ENCODE results near the gene CHST8.

CHST8 gene

DNA sequence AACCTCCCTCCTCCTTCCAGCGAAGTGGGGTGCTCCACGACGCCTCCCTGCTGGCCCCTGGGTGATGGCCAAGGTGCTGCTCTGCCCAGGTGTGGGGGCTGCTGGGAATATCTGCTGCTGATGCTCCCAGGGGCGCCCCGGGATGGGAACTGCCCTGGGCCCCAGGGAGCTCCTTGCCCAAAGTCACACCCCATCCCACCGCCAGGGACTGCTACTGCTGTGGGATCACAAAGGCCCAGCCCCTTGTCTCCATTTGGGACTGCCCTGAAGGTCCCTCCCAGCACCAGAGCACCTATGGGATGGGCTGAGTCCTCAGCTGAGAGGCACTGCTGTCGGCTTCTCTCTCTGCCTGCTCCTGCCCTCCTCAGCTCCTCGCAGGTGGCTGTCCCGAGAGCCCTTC lies 19.0 kb downstream of the CHST8 start:
- no peak overlapping the region for H3K4me3 ChIP-seq (ENCODE audit: severe bottlenecking)
- H3K36me3 ChIP-seq (ENCODE audit: low read depth): no peaks in the 10 kb centered on the region
- H3K9me3 ChIP-seq (ENCODE audit: severe bottlenecking): no peaks in the 10 kb centered on the region
- TF ChIP-seq, protein P1, sequence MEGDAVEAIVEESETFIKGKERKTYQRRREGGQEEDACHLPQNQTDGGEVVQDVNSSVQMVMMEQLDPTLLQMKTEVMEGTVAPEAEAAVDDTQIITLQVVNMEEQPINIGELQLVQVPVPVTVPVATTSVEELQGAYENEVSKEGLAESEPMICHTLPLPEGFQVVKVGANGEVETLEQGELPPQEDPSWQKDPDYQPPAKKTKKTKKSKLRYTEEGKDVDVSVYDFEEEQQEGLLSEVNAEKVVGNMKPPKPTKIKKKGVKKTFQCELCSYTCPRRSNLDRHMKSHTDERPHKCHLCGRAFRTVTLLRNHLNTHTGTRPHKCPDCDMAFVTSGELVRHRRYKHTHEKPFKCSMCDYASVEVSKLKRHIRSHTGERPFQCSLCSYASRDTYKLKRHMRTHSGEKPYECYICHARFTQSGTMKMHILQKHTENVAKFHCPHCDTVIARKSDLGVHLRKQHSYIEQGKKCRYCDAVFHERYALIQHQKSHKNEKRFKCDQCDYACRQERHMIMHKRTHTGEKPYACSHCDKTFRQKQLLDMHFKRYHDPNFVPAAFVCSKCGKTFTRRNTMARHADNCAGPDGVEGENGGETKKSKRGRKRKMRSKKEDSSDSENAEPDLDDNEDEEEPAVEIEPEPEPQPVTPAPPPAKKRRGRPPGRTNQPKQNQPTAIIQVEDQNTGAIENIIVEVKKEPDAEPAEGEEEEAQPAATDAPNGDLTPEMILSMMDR (IDR thresholded peaks at IDR 0.05; ENCODE audit: poor library complexity, severe bottlenecking): no peak
- no peak overlapping the region for H3K27ac ChIP-seq (ENCODE audit: poor library complexity, severe bottlenecking)
- ATAC-seq (ENCODE audit: low read depth) (peak; percentile 21; the same call in 1 of the 3 replicates), DNase-seq (ENCODE audit: low spot score) (no peak)
- H3K4me1 ChIP-seq (ENCODE audit: insufficient read depth, poor library complexity, severe bottlenecking): no peaks in the 10 kb centered on the region
- H3K27me3 ChIP-seq (ENCODE audit: insufficient read depth, poor library complexity, severe bottlenecking): peaks cover 19% of the 10 kb centered on the region

DNA sequence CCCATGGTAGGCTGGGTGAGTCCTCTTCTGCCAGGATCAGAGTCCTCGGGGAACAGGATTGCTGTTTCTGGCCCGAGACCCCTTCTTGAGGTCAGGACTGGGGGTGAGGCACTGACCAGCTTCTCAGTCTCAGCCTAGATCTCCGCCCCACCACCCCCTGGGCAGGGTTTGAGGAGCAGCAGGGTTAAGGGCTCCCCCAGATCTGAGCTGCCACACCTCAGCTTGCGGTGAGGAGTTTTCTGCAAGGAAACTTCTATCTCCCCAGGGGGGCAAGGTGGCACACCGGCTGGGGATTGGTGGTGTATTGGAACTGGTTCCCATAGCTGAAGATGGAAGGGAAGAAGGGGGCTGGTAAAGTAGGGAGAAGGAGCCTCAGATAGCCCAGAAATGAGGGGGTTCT lies 19.5 kb downstream of the CHST8 start:
- H3K27me3 ChIP-seq (ENCODE audit: insufficient read depth, poor library complexity, severe bottlenecking): peaks cover 19% of the 10 kb centered on the region
- H3K9me3 ChIP-seq (ENCODE audit: severe bottlenecking): no peaks in the 10 kb centered on the region
- no peak overlapping the region for H3K4me3 ChIP-seq (ENCODE audit: severe bottlenecking)
- DNase-seq (ENCODE audit: low spot score) (no peak), ATAC-seq (ENCODE audit: low read depth) (no peak)
- no peaks in the 10 kb centered on the region for H3K36me3 ChIP-seq (ENCODE audit: low read depth)
- H3K27ac ChIP-seq (ENCODE audit: poor library complexity, severe bottlenecking): no peak overlapping the region
- H3K4me1 ChIP-seq (ENCODE audit: insufficient read depth, poor library complexity, severe bottlenecking): no peaks in the 10 kb centered on the region
- TF ChIP-seq, protein P1 (IDR thresholded peaks at IDR 0.05; ENCODE audit: poor library complexity, severe bottlenecking): no peak

DNA sequence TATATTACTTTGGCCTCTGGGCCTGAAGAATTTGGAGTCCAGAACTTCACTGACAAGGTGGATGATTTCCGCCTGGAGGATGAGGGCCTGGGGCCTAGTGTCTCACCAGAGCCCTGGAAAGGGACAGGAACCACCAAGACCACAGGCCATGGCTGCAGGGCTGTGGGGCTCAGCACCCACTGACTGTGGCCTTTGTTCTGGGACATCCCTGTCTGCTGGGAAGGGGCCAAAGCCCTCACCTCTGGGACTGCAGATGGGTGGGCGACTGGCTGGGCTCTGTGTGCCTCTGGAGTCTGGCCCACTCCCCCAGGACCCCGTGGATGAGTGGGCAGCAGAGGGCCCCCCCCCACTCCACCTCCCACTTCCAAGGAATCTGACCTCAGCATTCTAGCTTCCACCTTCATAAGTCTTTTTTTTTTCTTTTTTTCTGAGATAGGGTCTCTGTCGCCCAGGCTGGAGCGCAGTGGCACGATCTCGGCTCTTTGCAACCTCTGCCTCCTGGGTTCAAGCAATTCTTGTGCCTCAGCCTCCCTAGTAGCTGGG lies 20.3 kb downstream of the CHST8 start:
- no peak for ATAC-seq (ENCODE audit: low read depth)
- Histone ChIP-seq H3K9me3 (ENCODE audit: severe bottlenecking) (no peaks in the 10 kb centered on the region), H3K4me3 (ENCODE audit: severe bottlenecking) (no peak overlapping the region), H3K27me3 (ENCODE audit: insufficient read depth, poor library complexity, severe bottlenecking) (peaks cover 19% of the 10 kb centered on the region), H3K36me3 (ENCODE audit: low read depth) (no peaks in the 10 kb centered on the region), H3K27ac (ENCODE audit: poor library complexity, severe bottlenecking) (no peak overlapping the region), H3K4me1 (ENCODE audit: insufficient read depth, poor library complexity, severe bottlenecking) (no peaks in the 10 kb centered on the region)
- peak; percentile 22 for DNase-seq (ENCODE audit: low spot score)
- TF ChIP-seq, protein P1 (IDR thresholded peaks at IDR 0.05; ENCODE audit: poor library complexity, severe bottlenecking): no peak

DNA sequence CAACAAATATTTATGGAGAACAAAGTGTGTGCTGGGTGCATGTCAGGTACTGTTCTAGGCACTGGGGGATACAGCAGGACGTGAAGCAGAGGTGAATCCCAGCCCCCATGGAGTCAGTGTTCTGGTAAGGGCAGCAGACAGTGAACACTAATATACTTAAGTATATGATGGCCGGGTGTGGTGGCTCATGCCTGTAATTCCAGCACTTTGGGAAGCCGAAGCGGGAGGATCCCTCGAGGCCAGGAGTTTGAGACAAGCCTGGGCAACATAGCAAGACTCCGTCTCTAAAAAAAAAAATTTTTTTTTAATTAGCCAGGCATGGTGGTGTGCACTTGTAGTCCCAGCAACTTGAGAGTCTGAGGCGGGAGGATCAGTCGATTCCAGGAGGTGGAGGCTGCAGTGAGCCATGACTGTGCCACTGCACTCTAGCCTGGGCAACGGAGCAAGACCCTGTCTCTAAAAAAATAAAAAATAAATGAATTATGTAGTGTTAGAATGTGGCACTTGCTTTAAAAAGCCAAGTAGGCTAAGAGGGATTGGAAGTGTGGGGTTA lies 22.6 kb downstream of the CHST8 start:
- no peaks in the 10 kb centered on the region for H3K9me3 ChIP-seq (ENCODE audit: severe bottlenecking)
- TF ChIP-seq, protein P1 (IDR thresholded peaks at IDR 0.05; ENCODE audit: poor library complexity, severe bottlenecking): no peak
- H3K4me3 ChIP-seq (ENCODE audit: severe bottlenecking): no peak overlapping the region
- DNase-seq (ENCODE audit: low spot score) (no peak), ATAC-seq (ENCODE audit: low read depth) (no peak)
- H3K4me1 ChIP-seq (ENCODE audit: insufficient read depth, poor library complexity, severe bottlenecking): no peaks in the 10 kb centered on the region
- peaks cover 7% of the 10 kb centered on the region for H3K27me3 ChIP-seq (ENCODE audit: insufficient read depth, poor library complexity, severe bottlenecking)
- no peaks in the 10 kb centered on the region for H3K36me3 ChIP-seq (ENCODE audit: low read depth)
- H3K27ac ChIP-seq (ENCODE audit: poor library complexity, severe bottlenecking): no peak overlapping the region

DNA sequence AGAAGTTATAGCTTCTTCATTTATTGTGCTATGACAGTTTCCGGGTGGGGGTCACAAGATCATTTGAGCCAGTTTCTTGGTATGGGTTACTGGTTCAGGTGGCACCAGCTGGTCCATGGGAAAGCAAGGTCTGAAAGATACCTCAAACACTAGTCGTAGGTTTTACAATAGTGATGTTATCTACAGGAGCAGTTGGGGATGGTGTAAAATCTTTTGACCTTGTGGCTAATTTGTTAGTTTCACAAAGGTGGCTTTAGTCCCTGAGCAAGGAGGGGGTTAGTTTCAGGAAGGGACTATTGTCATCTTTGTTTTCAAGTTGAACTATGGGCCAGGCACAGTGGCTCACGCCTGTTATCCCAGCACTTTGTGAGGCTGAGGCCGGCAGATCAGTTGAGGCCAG lies 24.6 kb downstream of the CHST8 start:
- TF ChIP-seq, protein P1 (IDR thresholded peaks at IDR 0.05; ENCODE audit: poor library complexity, severe bottlenecking): no peak
- no peak overlapping the region for H3K27ac ChIP-seq (ENCODE audit: poor library complexity, severe bottlenecking)
- H3K9me3 ChIP-seq (ENCODE audit: severe bottlenecking): no peaks in the 10 kb centered on the region
- H3K27me3 ChIP-seq (ENCODE audit: insufficient read depth, poor library complexity, severe bottlenecking): peaks cover 3% of the 10 kb centered on the region
- no peak overlapping the region for H3K4me3 ChIP-seq (ENCODE audit: severe bottlenecking)
- DNase-seq (ENCODE audit: low spot score) (no peak), ATAC-seq (ENCODE audit: low read depth) (no peak)
- H3K4me1 ChIP-seq (ENCODE audit: insufficient read depth, poor library complexity, severe bottlenecking): no peaks in the 10 kb centered on the region
- no peaks in the 10 kb centered on the region for H3K36me3 ChIP-seq (ENCODE audit: low read depth)

Data from RWPE2 (cell line).